Measurements from ENCODE around the gene USP46.

Gene USP46

GRCh38 chr4:52657292-52657617 is 1.8 kb downstream of the USP46 start:
- no peak for DNase-seq (ENCODE audit: low spot score)

GRCh38 chr4:52655506-52655905 is 3.6 kb downstream of the USP46 start:
- DNase-seq (ENCODE audit: low spot score) = no peak

- DNase-seq (ENCODE audit: low spot score) = no peak
Measured at GRCh38 chr4:52651996-52652672, 7.0 kb downstream of the USP46 start.

DNA sequence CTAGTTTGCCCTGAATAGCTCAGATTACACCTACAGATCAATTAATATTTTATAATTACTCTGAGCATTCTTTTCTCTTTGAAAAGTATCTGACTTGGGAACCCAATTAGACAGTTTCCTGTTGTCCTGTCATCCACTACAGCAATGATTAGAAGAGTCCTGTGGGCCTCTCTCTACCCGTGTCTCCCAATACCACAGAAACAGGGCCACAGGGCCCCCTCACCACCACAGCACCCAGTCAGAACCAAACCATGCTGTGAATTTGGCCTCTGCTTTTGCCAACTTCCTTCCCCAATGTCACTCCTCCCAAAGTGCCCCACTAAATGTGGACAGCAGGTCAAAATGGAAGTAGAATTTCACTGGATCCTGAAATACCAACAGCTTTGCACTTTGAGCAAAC is 10.3 kb downstream of the USP46 start:
- DNase-seq (ENCODE audit: low spot score) = no peak

GRCh38 chr4:52646741-52647140 is 12.4 kb downstream of the USP46 start:
- no peak for DNase-seq (ENCODE audit: low spot score)

DNA sequence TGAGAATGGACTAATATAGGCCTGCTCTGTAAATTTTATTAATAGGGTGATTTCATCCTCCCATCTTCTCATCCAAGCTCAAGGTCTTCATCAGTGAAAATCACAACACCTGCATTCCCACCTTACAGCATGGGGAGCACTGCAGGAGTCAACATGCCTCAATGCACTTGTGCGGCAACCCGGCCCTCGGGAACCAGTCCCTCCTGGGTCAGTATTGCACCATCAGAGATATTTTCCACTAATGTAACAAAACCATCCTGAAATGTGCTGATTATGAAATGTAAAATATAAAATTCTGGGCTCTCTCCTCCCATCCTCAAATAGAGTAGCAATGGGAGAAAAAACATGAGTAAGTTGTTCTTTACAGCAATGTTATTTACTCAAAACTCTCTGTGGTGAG is 13.0 kb downstream of the USP46 start:
- DNase-seq (ENCODE audit: low spot score) = no peak

GRCh38 chr4:52645300-52645699 is 13.8 kb downstream of the USP46 start:
- no peak for DNase-seq (ENCODE audit: low spot score)

DNA sequence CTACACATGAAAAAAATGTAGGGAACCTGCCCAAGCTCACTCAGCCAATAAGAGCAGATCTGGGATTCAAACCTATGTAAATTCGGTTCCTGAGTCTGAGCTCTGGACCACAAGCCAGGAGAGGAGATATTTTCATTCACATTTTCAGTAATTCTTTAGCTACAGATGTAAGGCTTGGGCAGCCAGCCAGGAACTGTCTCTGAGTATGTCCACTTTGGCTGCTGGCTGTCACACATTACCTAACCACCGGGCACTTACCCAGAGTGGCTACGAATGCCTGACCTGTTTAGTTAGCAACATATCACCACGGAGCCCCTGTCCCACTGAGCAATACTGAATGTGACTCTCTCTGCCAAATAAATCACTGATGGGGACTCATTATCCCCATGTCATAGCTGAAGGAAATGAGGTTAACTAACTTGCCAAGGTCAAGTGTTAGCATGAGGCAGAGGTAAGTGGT is 15.3 kb downstream of the USP46 start:
- DNase-seq (ENCODE audit: low spot score) = no peak

DNA sequence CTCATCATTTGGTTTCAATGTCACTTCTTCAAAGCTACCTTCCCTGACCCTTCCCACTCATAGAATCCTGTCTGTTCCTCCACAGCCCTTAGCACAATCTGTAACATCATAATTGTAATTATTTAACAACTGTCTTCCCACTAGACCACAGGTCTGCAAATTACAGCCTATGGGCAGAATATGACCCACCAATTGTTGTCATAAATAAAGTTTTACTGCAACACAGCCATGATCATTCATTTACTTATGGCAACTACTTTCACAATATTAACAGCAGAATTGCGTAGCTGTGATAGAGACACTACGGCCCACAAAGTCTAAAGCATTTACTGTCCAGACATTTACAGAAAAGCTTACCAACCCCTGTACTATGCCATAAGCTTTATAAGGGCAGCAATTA is 15.9 kb downstream of the USP46 start:
- DNase-seq (ENCODE audit: low spot score) = no peak

DNA sequence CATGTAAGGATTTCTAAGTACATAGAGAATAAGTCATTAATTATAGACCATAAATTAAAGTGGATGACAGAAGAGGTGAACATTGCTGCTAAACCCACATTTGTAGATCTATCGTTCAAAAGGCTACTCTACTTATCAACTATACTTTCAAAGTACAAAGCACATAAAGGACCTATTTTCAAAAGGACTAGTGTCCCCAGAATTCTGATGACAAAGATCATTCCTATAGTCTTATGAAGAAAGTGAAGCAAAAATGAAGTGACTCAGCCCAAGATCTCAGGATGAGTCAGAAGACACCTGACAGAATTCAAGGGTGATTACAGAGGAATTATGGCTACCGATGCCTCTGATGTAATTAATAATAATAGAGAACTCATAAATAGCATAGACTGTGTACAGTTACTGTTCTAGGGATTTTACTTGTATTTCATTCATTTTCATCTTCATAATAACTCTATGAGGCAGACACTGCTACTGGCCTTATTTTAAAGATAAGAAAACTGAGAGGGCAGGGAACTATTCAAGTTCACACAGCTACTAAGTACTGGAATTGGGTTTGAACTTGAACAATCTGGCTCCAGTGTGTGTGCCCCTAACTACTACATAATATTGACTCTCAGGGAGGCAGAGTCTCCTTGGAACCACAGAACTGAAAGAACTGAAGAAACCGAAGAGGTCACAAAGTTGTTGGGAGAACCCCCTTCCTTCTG is 17.1 kb downstream of the USP46 start:
- peak; percentile 43 for DNase-seq (ENCODE audit: low spot score)

DNA sequence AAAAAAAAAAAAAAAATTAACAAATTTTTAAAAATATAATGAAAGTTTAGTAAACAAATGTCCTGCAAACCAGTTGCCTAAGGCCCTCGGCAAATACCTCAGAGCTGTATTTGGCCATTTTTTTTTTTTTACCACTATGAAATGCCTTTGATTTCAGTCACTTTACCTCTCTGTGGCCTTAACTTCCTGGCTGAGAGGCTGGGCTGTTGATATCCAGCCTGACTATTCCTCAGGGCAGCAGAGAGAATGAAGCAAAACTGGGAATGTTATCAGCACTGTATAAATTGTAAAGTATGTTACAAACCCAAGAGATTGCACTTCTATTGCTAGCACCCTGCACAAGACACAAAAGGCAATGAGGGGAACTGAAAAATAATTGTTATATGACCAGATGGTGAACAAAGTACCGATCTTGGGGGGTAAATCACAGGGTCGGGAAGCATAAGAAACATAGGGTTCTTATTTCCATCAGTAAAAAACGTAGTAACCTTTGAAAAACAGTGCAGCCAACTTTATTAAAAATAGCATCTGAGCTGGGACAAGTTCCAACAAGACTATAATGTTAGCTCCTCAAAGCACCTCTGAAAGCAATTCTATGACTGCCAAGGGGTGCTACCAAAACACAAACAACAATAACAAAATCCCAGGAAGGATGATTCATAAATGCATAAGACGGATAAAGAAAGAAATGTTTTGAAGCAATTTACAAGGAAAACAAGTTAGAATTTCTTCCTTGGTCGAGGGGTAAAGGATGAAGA is 18.1 kb downstream of the USP46 start:
- DNase-seq (ENCODE audit: low spot score) = no peak

- DNase-seq (ENCODE audit: low spot score) = no peak
Measured at GRCh38 chr4:52638717-52639116, 20.4 kb downstream of the USP46 start.

DNA sequence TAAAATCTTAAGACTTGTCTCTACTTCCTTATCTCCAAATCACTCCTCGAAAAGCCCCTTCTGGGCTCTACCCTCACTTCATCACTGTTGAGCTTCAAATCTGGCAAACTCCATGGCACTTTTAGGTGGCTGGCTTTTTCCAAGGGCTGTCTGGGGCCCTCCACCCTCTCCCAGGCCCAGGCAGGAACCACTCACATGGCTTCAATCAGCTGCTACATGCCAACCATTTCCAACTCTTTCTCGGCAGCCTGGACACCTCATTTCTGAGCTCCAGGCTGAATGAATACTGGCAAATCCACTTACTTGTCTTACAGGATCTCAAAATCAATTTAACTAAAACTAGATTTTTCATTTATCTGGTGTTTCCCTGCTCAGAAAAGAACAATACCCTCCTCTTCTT is 22.0 kb downstream of the USP46 start:
- no peak for DNase-seq (ENCODE audit: low spot score)

GRCh38 chr4:52635560-52635959 is 23.5 kb downstream of the USP46 start:
- no peak for DNase-seq (ENCODE audit: low spot score)

- DNase-seq (ENCODE audit: low spot score) = no peak
Measured at GRCh38 chr4:52635130-52635529, 24.0 kb downstream of the USP46 start.

- no peak for DNase-seq (ENCODE audit: low spot score)
Measured at GRCh38 chr4:52633846-52634245, 25.3 kb downstream of the USP46 start.

GRCh38 chr4:52628974-52629373 is 30.1 kb downstream of the USP46 start:
- no peak for DNase-seq (ENCODE audit: low spot score)

- DNase-seq (ENCODE audit: low spot score) = no peak
Measured at GRCh38 chr4:52628543-52628942, 30.6 kb downstream of the USP46 start.

GRCh38 chr4:52627876-52628275 is 31.2 kb downstream of the USP46 start:
- no peak for DNase-seq (ENCODE audit: low spot score)

- no peak for DNase-seq (ENCODE audit: low spot score)
Measured at GRCh38 chr4:52625216-52625615, 33.9 kb downstream of the USP46 start.

GRCh38 chr4:52622564-52622963 is 36.5 kb downstream of the USP46 start:
- DNase-seq (ENCODE audit: low spot score) = no peak

GRCh38 chr4:52621567-52621966 is 37.5 kb downstream of the USP46 start:
- DNase-seq (ENCODE audit: low spot score) = no peak

DNA sequence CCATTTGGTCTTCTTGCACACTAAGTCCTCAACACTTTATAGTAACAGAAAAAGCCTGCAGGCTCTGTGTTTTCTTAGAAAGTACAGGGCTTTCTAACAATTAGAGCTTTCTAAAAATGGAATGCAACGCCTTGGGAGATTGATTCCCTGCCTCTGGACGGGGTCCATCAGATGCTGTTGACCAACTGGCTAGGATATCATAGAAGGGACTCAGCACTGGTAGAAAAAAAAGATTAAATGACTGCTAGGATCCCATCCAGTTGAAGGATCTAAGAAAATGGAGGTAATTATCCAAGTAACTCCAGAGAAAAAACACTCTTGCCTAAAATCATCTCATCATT is 39.5 kb downstream of the USP46 start:
- no peak for DNase-seq (ENCODE audit: low spot score)

Measured in COLO829 (cell line).